HG03039 (cell line): ENCODE data around the gene NUP37.
"Not testable (repeated sequence)": the region's sequence is repeated elsewhere in the genome, so short reads cannot be mapped to it uniquely, and the experiment has no call there.

Source experiments
- ATAC-seq: cut with Tn5 transposase; IDR thresholded peaks from one replicate; pipeline ENCODE4 v1.9.1; 2021; ENCODE audit warnings: mild to moderate bottlenecking, moderate library complexity; ENCODE audit not compliant: unreplicated experiment

NUP37 gene, protein sequence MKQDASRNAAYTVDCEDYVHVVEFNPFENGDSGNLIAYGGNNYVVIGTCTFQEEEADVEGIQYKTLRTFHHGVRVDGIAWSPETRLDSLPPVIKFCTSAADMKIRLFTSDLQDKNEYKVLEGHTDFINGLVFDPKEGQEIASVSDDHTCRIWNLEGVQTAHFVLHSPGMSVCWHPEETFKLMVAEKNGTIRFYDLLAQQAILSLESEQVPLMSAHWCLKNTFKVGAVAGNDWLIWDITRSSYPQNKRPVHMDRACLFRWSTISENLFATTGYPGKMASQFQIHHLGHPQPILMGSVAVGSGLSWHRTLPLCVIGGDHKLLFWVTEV

GRCh38 chr12:102119674-102120563 lies at the start of gene NUP37, which contains the start of gene PARPBP:
TSS of gene NUP37 (minus strand) at chr12:102120114. CDS start at chr12:102118518, 1,596 bp downstream.
TSS of gene PARPBP (plus strand) at chr12:102120183. CDS start at chr12:102123889, 3,706 bp downstream.
- ATAC-seq = peak; percentile 92

DNA sequence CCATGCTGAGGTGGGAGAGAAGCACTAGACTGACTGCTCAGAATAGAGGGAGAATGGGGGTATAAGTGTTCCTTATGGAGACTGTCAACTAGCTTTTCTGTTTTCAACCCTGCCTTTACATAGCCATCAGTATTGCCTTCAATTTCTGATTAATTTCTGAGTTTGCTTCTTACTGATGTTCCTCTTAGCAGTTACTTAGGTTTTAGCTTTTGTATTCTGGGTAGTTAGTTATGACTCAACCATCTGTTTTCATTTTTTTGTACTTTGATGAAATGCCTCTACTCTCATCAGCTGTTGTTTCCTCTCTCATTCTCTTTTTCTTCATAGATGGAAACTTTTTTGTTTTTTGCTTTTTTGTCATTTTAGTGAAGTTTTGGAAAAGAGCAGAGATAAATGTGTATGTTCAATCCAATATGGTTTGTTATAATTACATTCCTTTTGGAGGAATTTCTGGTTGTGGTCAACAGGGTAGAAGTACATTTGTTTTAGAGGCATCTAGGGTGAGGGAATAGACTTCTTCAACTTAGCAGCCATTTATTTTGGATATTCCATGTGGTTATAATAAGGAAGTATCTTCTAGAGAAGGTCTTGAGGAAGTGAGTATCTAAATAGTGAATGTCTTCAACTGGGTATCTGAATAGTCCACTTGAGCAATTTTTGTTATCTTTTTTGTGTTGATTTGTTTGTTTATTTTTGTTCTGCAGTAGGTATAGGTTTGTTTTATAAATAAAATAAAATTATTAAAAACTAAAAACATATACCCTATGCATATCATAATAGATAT lies 48.1 kb upstream of the NUP37 start:
- peak; percentile 70 for ATAC-seq

- ATAC-seq = no peak
Observed at GRCh38 chr12:102163383-102163782, 43.5 kb upstream of the NUP37 start.

DNA sequence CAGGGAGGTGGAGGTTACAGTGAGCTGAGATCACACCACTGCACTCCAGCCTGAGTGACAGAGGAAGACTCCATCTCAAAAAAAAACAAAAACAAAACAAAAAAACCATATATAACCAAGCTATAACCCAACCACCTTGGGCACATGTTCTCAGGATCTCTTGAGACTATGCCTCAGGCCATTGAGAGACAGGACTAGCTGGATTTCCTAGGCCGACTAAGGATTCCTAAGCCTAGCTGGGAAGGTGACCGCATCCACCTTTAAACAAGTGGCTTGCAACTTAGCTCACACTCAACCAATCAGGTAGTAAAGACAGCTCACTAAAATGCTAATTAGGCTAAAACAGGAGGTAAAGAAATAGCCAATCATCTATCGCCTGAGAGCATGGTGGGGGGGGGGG lies 35.3 kb upstream of the NUP37 start:
- ATAC-seq = not testable (repeated sequence)

GRCh38 chr12:102147062-102147587 lies 27.2 kb upstream of the NUP37 start:
- not testable (repeated sequence) for ATAC-seq

DNA sequence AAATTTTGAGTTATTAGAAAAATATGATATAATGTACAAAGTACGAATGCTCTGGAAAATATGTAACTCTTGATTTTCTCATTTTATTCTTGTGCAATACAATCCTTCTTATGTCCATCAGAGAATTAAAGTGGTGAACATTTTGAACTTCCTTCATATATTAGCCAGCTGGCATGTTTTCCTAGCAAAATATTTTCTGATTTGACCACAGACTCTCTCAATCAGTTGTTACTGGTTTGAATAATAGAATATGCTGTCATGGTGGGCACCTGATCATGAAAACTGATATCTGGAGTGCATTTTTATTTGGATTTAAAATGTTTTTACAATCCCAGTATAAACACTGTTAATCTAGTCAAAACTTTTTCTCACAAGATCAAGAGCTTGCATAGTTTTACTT lies 24.3 kb upstream of the NUP37 start:
- ATAC-seq = no peak

GRCh38 chr12:102142866-102143373 lies 23.0 kb upstream of the NUP37 start:
- ATAC-seq = not testable (repeated sequence)

DNA sequence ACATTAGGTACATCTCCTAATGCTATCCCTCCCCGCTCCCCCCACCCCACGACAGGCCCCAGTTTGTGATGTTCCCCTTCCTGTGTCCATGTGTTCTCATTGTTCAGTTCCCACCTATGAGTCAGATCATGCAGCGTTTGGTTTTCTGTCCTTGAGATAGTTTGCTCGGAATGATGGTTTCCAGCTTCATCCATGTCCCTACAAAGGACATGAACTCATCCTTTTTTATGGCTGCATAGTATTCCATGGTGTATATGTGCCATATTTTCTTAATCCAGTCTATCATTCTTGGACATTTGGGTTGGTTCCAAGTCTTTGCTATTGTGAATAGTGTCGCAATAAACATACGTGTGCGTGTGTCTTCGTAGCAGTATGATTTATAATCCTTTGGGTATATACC lies 17.7 kb upstream of the NUP37 start:
- not testable (repeated sequence) for ATAC-seq

DNA sequence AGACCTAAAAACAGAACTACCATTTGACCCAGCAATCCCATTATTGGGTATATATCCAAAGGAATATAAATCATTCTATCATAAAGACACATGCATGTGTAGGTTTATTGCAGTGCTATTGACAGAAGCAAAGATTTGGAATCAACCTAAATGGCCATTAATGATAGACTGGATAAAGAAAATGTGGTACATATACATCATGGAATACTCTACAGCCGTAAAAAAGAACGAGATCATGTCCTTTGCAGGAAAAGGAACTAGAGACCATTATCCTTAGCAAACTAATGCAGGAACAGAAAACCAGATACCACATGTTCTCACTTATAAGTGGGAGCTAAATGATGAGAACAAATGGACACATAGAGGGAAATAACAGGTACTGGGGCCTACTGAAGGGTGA lies 11.5 kb upstream of the NUP37 start:
- ATAC-seq = not testable (repeated sequence)

GRCh38 chr12:102130720-102131119 lies 10.8 kb upstream of the NUP37 start:
- not testable (repeated sequence) for ATAC-seq

GRCh38 chr12:102121328-102121727 lies 1.4 kb upstream of the NUP37 start:
- ATAC-seq = not testable (repeated sequence)

DNA sequence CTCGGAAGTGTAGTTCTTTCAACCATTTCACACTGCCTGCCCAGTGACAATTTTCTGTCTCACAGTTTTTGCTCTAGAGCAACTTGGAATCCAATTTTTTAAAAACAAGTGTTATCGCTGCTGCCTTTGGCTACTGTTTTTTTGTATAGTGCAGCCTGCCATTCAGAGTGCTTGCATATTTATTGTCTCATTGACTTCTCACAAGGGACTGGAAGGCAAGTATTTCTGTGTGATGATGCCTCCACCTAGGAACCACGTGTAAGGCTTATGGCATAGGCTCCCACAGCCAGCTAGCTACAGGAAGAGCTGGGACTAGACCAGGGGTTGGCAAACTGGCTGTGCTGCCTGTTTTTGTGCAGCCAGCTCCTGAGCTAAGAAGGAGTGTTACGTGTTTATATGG lies 972 bp upstream of the NUP37 start:
- no peak for ATAC-seq

DNA sequence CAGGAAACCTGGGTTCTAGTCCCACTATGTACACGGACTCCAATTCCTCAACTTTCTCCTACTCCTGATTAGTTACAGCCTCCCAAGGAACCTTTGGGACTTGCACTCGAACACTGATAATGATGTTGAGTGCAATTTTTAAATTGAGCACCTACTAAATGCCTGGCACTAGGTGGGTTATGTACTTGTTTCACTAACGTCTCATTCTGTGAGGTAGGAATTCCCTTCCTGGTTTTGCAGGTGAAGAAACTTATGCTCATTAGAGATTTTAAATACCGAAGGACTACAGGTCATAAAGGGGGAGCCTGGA lies 605 bp upstream of the NUP37 start:
- ATAC-seq = no peak

GRCh38 chr12:102118874-102119273 lies 1.0 kb downstream of the NUP37 start:
- ATAC-seq = no peak

- no peak for ATAC-seq
Observed at GRCh38 chr12:102116392-102116791, 3.5 kb downstream of the NUP37 start.

GRCh38 chr12:102114212-102114611 lies 5.7 kb downstream of the NUP37 start:
- no peak for ATAC-seq

- ATAC-seq = no peak
Observed at GRCh38 chr12:102110782-102111181, 9.1 kb downstream of the NUP37 start.

DNA sequence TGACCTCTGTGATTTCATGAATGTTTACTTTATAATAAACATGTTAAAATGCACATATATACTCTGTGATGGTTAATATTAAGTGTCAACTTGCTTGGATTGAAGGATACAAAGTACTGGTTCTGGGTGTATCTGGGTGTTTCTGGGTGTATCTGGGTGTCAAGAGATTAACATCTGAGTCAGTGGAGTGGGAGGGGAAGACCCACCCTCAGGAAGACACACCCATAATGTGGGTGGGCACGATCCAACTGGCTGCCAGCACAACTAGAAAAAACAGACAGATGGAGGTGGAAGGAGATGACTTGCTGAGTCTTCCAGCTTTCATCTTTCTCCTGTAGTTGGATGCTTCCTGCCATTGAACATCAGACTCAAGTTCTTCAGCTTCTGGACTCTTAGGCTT lies 11.9 kb downstream of the NUP37 start:
- ATAC-seq = no peak

GRCh38 chr12:102106905-102107304 lies 13.0 kb downstream of the NUP37 start:
- ATAC-seq = no peak

- no peak for ATAC-seq
Observed at GRCh38 chr12:102096855-102097254, 23.1 kb downstream of the NUP37 start.
